Daoy (cell line): ENCODE results near the gene PTPRM. TPM values are rescaled to one million over a fixed set of nuclear protein-coding genes. Genes with fewer than 3 reads are reported as not detected.
A peak's percentile ranks its signal among the peaks of the same experiment; 100 is the strongest.

Experiments used
- DNase-seq: peaks from one replicate; pipeline ENCODE4 v3.0.0-alpha.2; 2015; ENCODE audit warnings: low read depth
- total RNA-seq: library from RNA; depleted of rRNA; stranded (reverse); fragments of >200 nt; shearing (Covaris generic); gene quantifications from 2 replicates; pipeline ENCODE4 v1.2.3, GENCODE V29; 2014

Gene PTPRM
- total RNA-seq, 1 experiment from 2014 or later, result 13.0 TPM

- no peak for DNase-seq
These were observed 241.9 kb downstream of the PTPRM start for GRCh38 chr18:7808992-7809391.

DNA sequence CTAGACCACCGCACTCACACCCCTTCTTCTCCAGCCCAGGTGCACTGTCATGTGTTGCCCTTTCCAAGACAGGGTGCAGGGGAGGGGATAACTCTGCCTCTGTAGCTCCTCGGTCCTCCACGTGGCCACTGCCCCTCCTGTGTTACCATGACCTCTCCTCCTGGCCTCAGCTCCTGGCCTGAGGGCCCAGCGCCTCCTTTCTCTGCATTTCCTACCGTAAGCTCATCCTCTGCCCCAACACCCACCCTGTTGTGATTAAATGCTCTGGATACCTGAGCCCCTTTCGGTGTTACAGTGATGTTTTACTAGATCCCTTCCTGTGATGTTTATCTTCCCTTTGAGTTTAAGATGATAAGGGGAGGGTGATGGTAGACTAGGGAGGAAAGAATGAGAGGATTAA, 242.3 kb downstream of the PTPRM start:
- DNase-seq, result no peak

GRCh38 chr18:7809978-7810377, 242.9 kb downstream of the PTPRM start:
- no peak for DNase-seq

GRCh38 chr18:7812431-7813063, 245.4 kb downstream of the PTPRM start:
- DNase-seq, result peak; percentile 47

- DNase-seq, result no peak
These were observed 246.0 kb downstream of the PTPRM start for GRCh38 chr18:7813131-7813530.

DNA sequence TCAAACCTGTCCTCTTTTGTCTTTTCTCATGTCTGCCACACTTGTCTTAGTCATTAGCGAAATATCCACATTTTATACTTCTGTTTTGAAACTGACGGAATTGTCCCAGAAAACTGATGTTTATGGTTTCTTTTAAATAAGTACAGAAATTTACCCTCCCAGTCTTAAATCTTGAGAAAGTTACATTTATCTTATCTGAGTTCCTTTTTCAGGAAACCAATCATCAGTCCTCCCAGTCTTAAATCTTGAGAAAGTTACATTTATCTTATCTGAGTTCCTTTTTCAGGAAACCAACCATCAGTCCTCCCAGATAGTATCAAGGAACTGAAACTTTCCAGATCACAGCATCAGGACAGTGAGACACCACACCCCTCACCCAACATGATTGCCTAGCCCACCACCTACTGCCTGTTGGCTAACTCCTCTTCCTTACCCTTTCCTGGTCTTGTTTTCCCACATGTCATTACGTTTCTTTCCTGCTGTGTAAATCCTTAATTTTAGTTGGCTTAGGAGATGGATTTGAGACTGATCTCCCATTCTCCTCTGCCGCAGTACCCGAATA, 247.7 kb downstream of the PTPRM start:
- no peak for DNase-seq

- no peak for DNase-seq
These were observed 248.7 kb downstream of the PTPRM start for GRCh38 chr18:7815787-7816186.

- no peak for DNase-seq
These were observed 250.6 kb downstream of the PTPRM start for GRCh38 chr18:7817575-7818230.

- no peak for DNase-seq
These were observed 254.7 kb downstream of the PTPRM start for GRCh38 chr18:7821784-7822183.

- peak; percentile 7 for DNase-seq
These were observed 255.6 kb downstream of the PTPRM start for GRCh38 chr18:7822435-7823331.

- no peak for DNase-seq
These were observed 257.9 kb downstream of the PTPRM start for GRCh38 chr18:7824970-7825369.

DNA sequence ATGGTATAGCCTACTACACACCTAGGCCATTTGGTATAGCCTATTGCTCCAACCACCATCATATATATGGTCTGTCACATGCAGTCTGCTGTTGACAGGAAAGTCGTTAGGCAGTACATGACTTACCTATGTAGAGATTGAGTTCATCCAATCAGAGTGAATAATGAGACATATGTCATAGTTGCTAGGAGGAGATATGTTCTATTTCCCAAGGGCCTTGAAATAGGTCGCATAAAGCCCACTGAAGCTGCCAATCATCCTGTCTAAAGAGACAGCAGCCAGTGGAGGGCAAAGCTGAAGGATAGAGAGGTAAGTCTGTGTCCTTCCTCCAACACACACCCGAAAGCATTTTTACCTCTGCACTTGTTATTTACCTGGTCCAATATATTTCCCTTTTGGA, 263.4 kb downstream of the PTPRM start:
- no peak for DNase-seq

DNA sequence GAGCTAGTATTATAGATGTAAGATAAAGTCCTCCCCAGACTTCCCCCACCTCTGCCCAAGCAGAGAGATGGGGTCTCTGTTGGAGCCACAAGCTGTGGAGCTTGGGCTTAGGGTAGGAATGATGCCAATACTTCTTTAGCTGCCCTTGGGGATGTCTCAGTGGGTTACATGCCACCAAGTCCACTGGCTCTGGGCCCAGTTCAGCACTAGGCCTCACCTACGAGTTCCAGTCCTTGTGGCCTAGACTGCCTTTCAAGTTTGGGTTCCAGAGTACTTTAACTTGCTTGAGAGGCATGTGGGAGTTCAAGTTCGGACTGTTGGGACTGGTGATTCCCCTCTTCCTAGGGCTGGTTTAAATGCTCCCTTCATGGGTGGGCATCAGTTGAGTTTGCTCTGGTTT, 272.4 kb downstream of the PTPRM start:
- no peak for DNase-seq

- DNase-seq, result no peak
These were observed 273.3 kb downstream of the PTPRM start for GRCh38 chr18:7840411-7840810.

DNA sequence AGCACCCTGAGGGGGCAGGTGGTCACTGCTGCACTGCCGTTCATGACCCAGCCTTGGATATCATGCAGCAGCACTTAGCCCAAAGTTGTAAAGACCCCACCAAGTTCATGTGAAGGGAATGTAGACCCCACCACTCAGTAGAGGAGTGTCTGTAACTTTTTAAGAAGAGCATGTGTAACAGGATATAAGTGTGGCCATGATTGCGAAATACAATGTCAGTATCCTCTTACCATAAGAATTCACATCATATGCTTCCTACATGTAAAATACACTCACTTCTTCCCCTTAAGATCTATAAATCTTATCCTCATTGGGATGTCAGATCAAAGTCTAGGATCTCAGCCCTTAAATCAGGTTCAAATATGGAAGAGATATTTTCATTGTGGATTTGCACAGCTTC, 276.9 kb downstream of the PTPRM start:
- DNase-seq, result no peak

- no peak for DNase-seq
These were observed 277.3 kb downstream of the PTPRM start for GRCh38 chr18:7844418-7844817.

GRCh38 chr18:7846335-7846734, 279.2 kb downstream of the PTPRM start:
- DNase-seq, result no peak

DNA sequence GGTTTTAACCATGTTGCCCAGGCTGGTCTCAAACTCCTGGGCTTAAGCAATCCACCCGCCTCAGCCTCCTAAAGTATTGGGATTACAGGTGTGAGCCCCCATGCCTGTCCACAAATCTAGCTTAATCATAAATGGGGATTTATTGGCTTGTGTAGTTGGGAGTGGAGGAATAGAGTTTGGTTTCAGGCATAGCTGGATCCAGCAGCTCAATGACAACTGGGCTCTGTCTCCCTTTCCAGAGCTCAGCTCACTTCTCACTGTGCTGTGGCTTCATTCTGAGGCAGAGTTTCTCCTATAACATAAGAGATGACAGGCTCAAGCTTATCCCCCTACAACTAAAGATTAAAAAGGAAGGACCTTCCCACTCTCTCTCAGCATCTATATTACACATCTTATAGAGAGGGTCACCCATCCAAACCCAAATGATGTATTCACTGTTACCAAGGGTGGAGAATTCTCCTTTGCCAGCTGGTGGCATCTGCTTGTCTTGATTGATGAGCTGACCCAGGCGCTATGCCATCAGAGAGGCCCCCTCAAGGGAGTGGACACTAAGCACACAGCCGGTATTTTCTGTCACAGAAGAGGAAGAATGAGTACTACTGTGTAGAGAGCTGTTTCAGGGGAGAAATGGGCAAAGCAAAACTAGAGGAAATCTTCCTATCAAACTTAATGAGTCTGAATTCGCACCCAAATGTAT, 280.4 kb downstream of the PTPRM start:
- no peak for DNase-seq

- no peak for DNase-seq
These were observed 280.9 kb downstream of the PTPRM start for GRCh38 chr18:7848054-7848412.

DNA sequence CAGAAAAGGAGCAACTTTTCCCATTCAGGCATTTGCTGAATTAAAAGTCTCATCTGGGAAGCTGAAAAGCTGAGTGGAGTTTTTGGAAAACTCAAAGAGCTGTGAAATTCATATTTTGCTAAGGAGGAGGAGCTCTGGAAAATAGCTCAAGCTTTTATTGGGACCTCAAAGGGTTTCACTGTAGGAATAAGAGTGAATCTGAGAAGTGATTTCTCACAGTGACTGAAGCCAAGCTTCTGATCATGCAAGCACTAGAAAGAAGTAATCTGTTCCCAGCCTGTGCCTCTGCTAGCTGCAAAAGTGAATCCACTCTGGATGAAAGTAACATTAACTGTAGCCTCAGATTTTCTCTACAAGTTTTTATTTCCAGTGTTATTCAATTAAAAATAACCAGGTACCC, 283.3 kb downstream of the PTPRM start:
- DNase-seq, result no peak

DNA sequence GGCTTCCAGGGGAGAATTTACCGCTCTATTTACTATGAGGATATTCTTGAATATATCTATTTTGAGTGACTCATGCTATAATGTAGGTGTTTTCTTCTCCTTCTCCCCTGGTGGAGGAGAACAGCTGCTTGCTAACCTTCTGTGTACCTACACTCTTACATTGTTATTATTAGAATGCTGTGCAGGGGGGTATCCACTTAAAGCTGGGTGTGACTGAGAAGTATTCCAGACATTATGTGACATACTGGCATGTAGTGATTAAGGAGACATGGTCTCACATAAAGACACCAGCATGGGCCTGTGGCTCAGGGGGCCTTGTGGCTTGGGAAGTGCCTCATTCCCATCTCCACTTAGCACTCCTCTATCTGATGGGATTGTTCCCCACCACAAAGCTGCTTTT, 287.9 kb downstream of the PTPRM start:
- no peak for DNase-seq

- no peak for DNase-seq
These were observed 288.6 kb downstream of the PTPRM start for GRCh38 chr18:7855671-7856070.
